H9 (cell line): ENCODE measurements around the gene SELENOF. TPM values are rescaled to one million over a fixed set of nuclear protein-coding genes. Genes with fewer than 3 reads are reported as not detected.
"Not testable (repeated sequence)": the region's sequence is repeated elsewhere in the genome, so short reads cannot be mapped to it uniquely, and the experiment has no call there.

Experiments
- DNase-seq: peaks from one replicate; pipeline ENCODE4 v3.0.0-alpha.2; 2017
- H2AFZ ChIP-seq: one replicate; pipeline ENCODE4 v1.6.1; 2013; ENCODE audit warnings: mild to moderate bottlenecking, low read length, control low read depth, moderate library complexity
- H2AK5ac ChIP-seq: 2 replicates; pipeline ENCODE4 v1.6.1; 2013; ENCODE audit warnings: low read length, control low read depth, mixed read lengths; ENCODE audit not compliant: insufficient read length
- H2BK120ac ChIP-seq: one replicate; pipeline ENCODE4 v1.6.1; 2013; ENCODE audit warnings: low read depth, mild to moderate bottlenecking, low read length, control low read depth, inconsistent platforms; ENCODE audit not compliant: poor library complexity, severe bottlenecking
- H2BK12ac ChIP-seq: 2 replicates; pipeline ENCODE4 v1.6.1; 2013; ENCODE audit warnings: low read length, control low read depth, mixed read lengths, low read depth; ENCODE audit not compliant: insufficient read length
- H2BK15ac ChIP-seq: 2 replicates; pipeline ENCODE4 v1.6.1; 2013; ENCODE audit warnings: low read depth, low read length, control low read depth
- H2BK20ac ChIP-seq: one replicate; pipeline ENCODE4 v1.6.1; 2013; ENCODE audit warnings: low read depth, mild to moderate bottlenecking, low read length, control low read depth, inconsistent platforms; ENCODE audit not compliant: poor library complexity, severe bottlenecking
- H2BK5ac ChIP-seq: 2 replicates; pipeline ENCODE4 v1.6.1; 2013; ENCODE audit warnings: low read length, control low read depth, mixed read lengths; ENCODE audit not compliant: insufficient read length
- H3K14ac ChIP-seq: 2 replicates; pipeline ENCODE4 v1.6.1; 2013; ENCODE audit warnings: low read length, control low read depth; ENCODE audit not compliant: insufficient read depth
- H3K18ac ChIP-seq: 2 replicates; pipeline ENCODE4 v1.6.1; 2013; ENCODE audit warnings: low read depth, mild to moderate bottlenecking, mixed read lengths, low read length, control low read depth; ENCODE audit not compliant: insufficient read length
- H3K23ac ChIP-seq: 2 replicates; pipeline ENCODE4 v1.6.1; 2013; ENCODE audit warnings: low read length, control low read depth, mixed read lengths, low read depth; ENCODE audit not compliant: insufficient read length
- H3K23me2 ChIP-seq: 2 replicates; pipeline ENCODE4 v1.6.1; 2013; ENCODE audit warnings: low read depth, mild to moderate bottlenecking, mixed read lengths, low read length, control low read depth; ENCODE audit not compliant: insufficient read length, poor library complexity, severe bottlenecking
- H3K27ac ChIP-seq: 2 replicates; pipeline ENCODE4 v1.5.1; 2013; ENCODE audit warnings: low read length, control low read depth, mixed read lengths, low read depth; ENCODE audit not compliant: insufficient read length
- H3K27me3 ChIP-seq: 2 replicates; pipeline ENCODE4 v1.6.1; 2013; ENCODE audit warnings: low read length, control low read depth, inconsistent platforms; ENCODE audit not compliant: insufficient read depth
- H3K4ac ChIP-seq: 2 replicates; pipeline ENCODE4 v1.6.1; 2013; ENCODE audit warnings: low read depth, mild to moderate bottlenecking, control low read depth, inconsistent platforms, low read length, moderate library complexity
- H3K4me1 ChIP-seq: 2 replicates; pipeline ENCODE4 v1.6.1; 2013; ENCODE audit warnings: low read length, control low read depth, inconsistent platforms; ENCODE audit not compliant: insufficient read depth
- H3K4me2 ChIP-seq: 2 replicates; pipeline ENCODE4 v1.6.1; 2013; ENCODE audit warnings: low read length, control low read depth, mixed read lengths; ENCODE audit not compliant: insufficient read length, insufficient read depth
- H3K56ac ChIP-seq: 2 replicates; pipeline ENCODE4 v1.6.1; 2013; ENCODE audit warnings: low read depth, mild to moderate bottlenecking, mixed read lengths, low read length, control low read depth; ENCODE audit not compliant: insufficient read length
- H3K79me1 ChIP-seq: 2 replicates; pipeline ENCODE4 v1.6.1; 2013; ENCODE audit warnings: low read depth, mild to moderate bottlenecking, moderate library complexity, low read length, control low read depth, inconsistent platforms; ENCODE audit not compliant: insufficient read depth, poor library complexity, severe bottlenecking
- H3K79me2 ChIP-seq: 2 replicates; pipeline ENCODE4 v1.6.1; 2013; ENCODE audit warnings: low read length, control low read depth, inconsistent platforms; ENCODE audit not compliant: insufficient read depth
- H3K9ac ChIP-seq: 2 replicates; pipeline ENCODE4 v1.6.1; 2013; ENCODE audit warnings: low read length, control low read depth, mixed read lengths; ENCODE audit not compliant: insufficient read length; ENCODE audit errors: extremely low read depth
- H3K9me3 ChIP-seq: one replicate; pipeline ENCODE4 v1.6.1; 2013; ENCODE audit warnings: low read depth, low read length, inconsistent platforms; ENCODE audit not compliant: control insufficient read depth
- H3T11ph ChIP-seq: one replicate; pipeline ENCODE4 v1.6.1; 2013; ENCODE audit warnings: mild to moderate bottlenecking, low read length, control low read depth, inconsistent platforms
- H4K20me1 ChIP-seq: one replicate; pipeline ENCODE4 v1.6.1; 2013; ENCODE audit not compliant: control insufficient read depth, insufficient read length, insufficient read depth
- H4K5ac ChIP-seq: 2 replicates; pipeline ENCODE4 v1.6.1; 2013; ENCODE audit warnings: low read depth, mild to moderate bottlenecking, mixed read lengths, low read length, control low read depth; ENCODE audit not compliant: insufficient read length
- H4K8ac ChIP-seq: replicated peaks from 2 replicates; pipeline ENCODE4 v1.6.1; 2013; ENCODE audit warnings: low read length, control low read depth, mixed read lengths, low read depth; ENCODE audit not compliant: insufficient read length
- H4K91ac ChIP-seq: 2 replicates; pipeline ENCODE4 v1.6.1; 2013; ENCODE audit warnings: low read depth, mild to moderate bottlenecking, moderate library complexity, mixed read lengths, low read length, control low read depth; ENCODE audit not compliant: insufficient read length
- H3K27ac Mint-ChIP-seq, 3 experiments: 2 replicates in 2 of 3; 3 replicates in 1 of 3; pipeline ENCODE4 v1.8.0; 2020 to 2021; ENCODE audit warnings: mixed read lengths in 3 of 3, mild to moderate bottlenecking in 1 of 3, moderate library complexity in 1 of 3
- H3K27me3 Mint-ChIP-seq: 2 replicates; pipeline ENCODE4 v1.8.0; 2021; ENCODE audit warnings: low read depth, mild to moderate bottlenecking, moderate library complexity, mixed read lengths
- H3K36me3 Mint-ChIP-seq, 3 experiments: 2 replicates in 2 of 3; 3 replicates in 1 of 3; pipeline ENCODE4 v1.8.0; 2020 to 2021; ENCODE audit warnings: low read depth in 3 of 3, mixed read lengths in 3 of 3; ENCODE audit not compliant: insufficient read depth in 1 of 3
- H3K4me1 Mint-ChIP-seq, 2 experiments: 2 replicates each; pipeline ENCODE4 v1.8.0; 2020; ENCODE audit warnings: mixed read lengths in 2 of 2
- H3K4me3 Mint-ChIP-seq, 2 experiments: 2 replicates in 1 of 2; 3 replicates in 1 of 2; pipeline ENCODE4 v1.8.0; 2020 to 2021; ENCODE audit warnings: mild to moderate bottlenecking in 2 of 2, mixed read lengths in 2 of 2, moderate library complexity in 1 of 2
- H3K9me3 Mint-ChIP-seq, 2 experiments: 2 replicates in 1 of 2; 3 replicates in 1 of 2; pipeline ENCODE4 v1.8.0; 2020; ENCODE audit warnings: mild to moderate bottlenecking in 2 of 2, mixed read lengths in 2 of 2, moderate library complexity in 1 of 2
- CTCF ChIP-seq: fragments of 200-600 bp; sonication (generic); conservative IDR thresholded peaks from 3 replicates; pipeline ENCODE4 v1.8.0; 2021; ENCODE audit warnings: antibody characterized with exemption, mild to moderate bottlenecking
- WGBS: extraction: QIAGEN DNeasy Blood & Tissue Kit; methylation state at CpG from one replicate; pipeline ENCODE4 v1.1.7; 2013; ENCODE audit warnings: missing lambda C conversion rate, low lambda C conversion rate, mixed read lengths; ENCODE audit not compliant: insufficient read length; ENCODE audit errors: extremely low coverage; 5-methylcytosine and 5-hydroxymethylcytosine counted together
- total RNA-seq: library from RNA; stranded (reverse); gene quantifications from 2 replicates; pipeline ENCODE4 v1.2.1, GENCODE V29; 2021

SELENOF gene
- total RNA-seq, 1 experiment from 2014 or later: 143 TPM

DNA sequence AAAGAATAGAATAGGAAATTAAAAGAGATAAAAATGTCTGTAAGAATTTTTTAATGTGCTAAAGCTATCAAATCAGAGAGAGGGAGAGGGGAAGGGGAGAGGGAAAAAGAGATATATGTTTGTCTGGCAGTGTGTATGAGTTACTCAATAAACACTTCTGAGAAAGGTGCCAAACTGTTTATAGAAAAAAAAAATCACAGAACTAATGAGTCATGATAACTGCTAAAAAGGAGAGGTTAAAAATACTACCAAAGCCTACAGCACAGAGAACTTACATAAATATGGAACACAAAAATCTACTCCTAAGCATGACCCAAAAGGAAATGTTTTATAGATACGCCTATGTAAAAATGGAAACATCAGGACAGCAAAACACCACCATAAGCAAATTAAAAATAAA lies 45.4 kb downstream of the SELENOF start:
- Histone ChIP-seq H3K23me2 (no peaks in the 10 kb centered on the region), H3K27me3 (no peaks in the 10 kb centered on the region), H3K4ac (no peak overlapping the region), H3K27ac (no peak overlapping the region), H2BK20ac (no peak overlapping the region), H3K14ac (no peak overlapping the region), H2AK5ac (no peak overlapping the region), H2BK12ac (no peak overlapping the region), H3K9ac (no peak overlapping the region), H3K4me1 (no peaks in the 10 kb centered on the region), H3K23ac (no peak overlapping the region), H3K79me1 (peaks cover 5% of the 10 kb centered on the region), H3K79me2 (no peaks in the 10 kb centered on the region), H3K9me3 (no peaks in the 10 kb centered on the region), H2BK15ac (no peak overlapping the region), H4K5ac (no peak overlapping the region), H3K4me2 (no peak overlapping the region), H2AFZ (no peak overlapping the region), H3T11ph (no peak overlapping the region), H4K20me1 (no peaks in the 10 kb centered on the region), H4K8ac (no peak overlapping the region), H3K56ac (no peak overlapping the region), H2BK120ac (no peak overlapping the region), H3K18ac (no peak overlapping the region), H4K91ac (no peak overlapping the region), H2BK5ac (no peak overlapping the region)
- H3K4me1 Mint-ChIP-seq: peaks cover 12% of the 10 kb centered on the region in 2 experiments
- H3K36me3 Mint-ChIP-seq: peaks cover 6 to 13% (median 12%) of the 10 kb centered on the region in 3 experiments; a peak in 5 of 7 replicates
- no peaks in the 10 kb centered on the region for H3K27me3 Mint-ChIP-seq
- no peak for TF ChIP-seq CTCF
- no peaks in the 10 kb centered on the region for H3K9me3 Mint-ChIP-seq
- DNase-seq: no peak
- WGBS: no CpG with 5 or more reads among the region's 1 CpG
- peak overlapping the region; percentile 41 to 52 (median 46); a peak in 3 of 7 replicates for H3K27ac Mint-ChIP-seq
- no peak overlapping the region for H3K4me3 Mint-ChIP-seq

DNA sequence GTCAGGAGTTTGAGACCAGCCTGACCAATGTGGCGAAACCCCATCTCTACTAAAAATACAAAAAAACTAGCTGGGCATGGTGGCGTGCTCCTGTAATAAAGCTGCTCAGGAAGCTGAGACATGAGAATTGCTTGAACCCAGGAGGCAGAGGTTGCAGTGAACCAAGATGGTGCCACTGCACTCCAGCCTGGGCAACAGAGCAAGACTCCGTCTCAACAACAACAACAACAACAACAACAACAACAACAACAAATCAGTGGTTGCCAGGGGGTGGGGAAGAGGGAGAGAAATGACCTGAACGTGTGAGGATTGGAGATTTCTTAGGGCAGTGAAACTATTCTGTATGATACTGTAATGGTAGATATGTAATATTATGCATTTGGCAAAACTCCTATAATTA lies 46.6 kb downstream of the SELENOF start:
- H2AFZ ChIP-seq, H3T11ph ChIP-seq, H4K5ac ChIP-seq, H2BK12ac ChIP-seq, H3K56ac ChIP-seq, H3K4me2 ChIP-seq, H3K27me3 ChIP-seq, H2BK20ac ChIP-seq, H3K9me3 ChIP-seq, H2AK5ac ChIP-seq, H3K79me2 ChIP-seq, H2BK5ac ChIP-seq, H3K4me3 Mint-ChIP-seq, H4K8ac ChIP-seq, H3K14ac ChIP-seq, H3K4me1 ChIP-seq, H3K4ac ChIP-seq, H3K23ac ChIP-seq, H3K9ac ChIP-seq, H3K27ac ChIP-seq, H3K9me3 Mint-ChIP-seq, H4K91ac ChIP-seq, H2BK120ac ChIP-seq, H3K79me1 ChIP-seq, H3K23me2 ChIP-seq, H3K18ac ChIP-seq, H3K27me3 Mint-ChIP-seq, H2BK15ac ChIP-seq, H4K20me1 ChIP-seq, DNase-seq: not testable (repeated sequence)
- Mint-ChIP-seq H3K4me1 (peaks cover 12% of the 10 kb centered on the region in 2 experiments), H3K36me3 (peaks cover 4 to 17% (median 9%) of the 10 kb centered on the region in 3 experiments; a peak in 4 of 7 replicates), H3K27ac (peak overlapping the region in 1 of 3 experiments; percentile 10; a peak in 2 of 7 replicates)
- WGBS: no CpG with 5 or more reads among the region's 4 CpGs
